H1 (cell line): ENCODE measurements around the gene SLC46A3. TPM values are rescaled to one million over a fixed set of nuclear protein-coding genes. Genes with fewer than 3 reads are reported as not detected.

Experiments used
- POLR2A ChIP-seq, 2 experiments: IDR thresholded peaks; 1 replicate in 1 of 2; 2 replicates in 1 of 2; pipeline ENCODE4 v1.6.1; 2011; ENCODE audit warnings: low read depth in 2 of 2, low read length in 2 of 2, mild to moderate bottlenecking in 2 of 2; ENCODE audit errors: control extremely low read depth in 1 of 2
- RBBP5 ChIP-seq: IDR thresholded peaks from 2 replicates; pipeline ENCODE4 v1.7.1; 2012; ENCODE audit warnings: low read depth, mild to moderate bottlenecking, inconsistent platforms, low read length, moderate library complexity, borderline replicate concordance
- SP2 ChIP-seq: IDR thresholded peaks from 2 replicates; pipeline ENCODE4 v1.6.1; 2012; ENCODE audit warnings: mild to moderate bottlenecking, low read length, inconsistent platforms
- YY1 ChIP-seq: IDR thresholded peaks from 2 replicates; pipeline ENCODE4 v1.6.1; 2011; ENCODE audit warnings: low read depth, mild to moderate bottlenecking, low read length
- polyA plus RNA-seq, 7 experiments: library from polyadenylated mRNA; depleted of rRNA in 3 of 7; stranded (reverse) in 5 of 7; unstranded in 2 of 7; fragments of >200 nt in 5 of 7; fragments of 200-250 nt in 2 of 7; gene quantifications; 1 replicate in 5 of 7; 2 replicates in 1 of 7; 4 replicates in 1 of 7; pipeline versions ENCODE4 v1.2.1 to v1.2.3, GENCODE V29; 2011 to 2013; ENCODE audit warnings: missing spikeins in 2 of 7, mixed read lengths in 2 of 7
- total RNA-seq: library from RNA; stranded (reverse); fragmentation: NEBNext Ultra II Directional; extraction: Animal tissue kit (Norgen Biotek cat#: 25700); gene quantifications from 2 replicates; pipeline ENCODE4 v1.2.1, GENCODE V29; 2021

SLC46A3 gene
- total and polyA plus RNA-seq, 2 of the 8 experiments (the other 6 are each of a cell fraction or from before 2014, with no cell fraction given), result 0.39 to 0.67 TPM

GRCh38 chr13:28714651-28715050 is 4.1 kb downstream of the SLC46A3 start (continued):
- TF ChIP-seq RBBP5 (no peak), YY1 (no peak), POLR2A (IDR thresholded peaks at IDR 0.05; ENCODE audit: control extremely low read depth in 1 of 2, low read depth in 2 of 2, low read length in 2 of 2) (no peak), SP2 (no peak)
